SW 1271 (cell line): ENCODE data around the gene USB1.

ENCODE experiments used
- DNase-seq, 2 experiments: peaks; one replicate each; lab custom pipeline; 2025; lab: John Stamatoyannopoulos, UW

Gene USB1

GRCh38 chr16:58000706-58001676, at the start of gene USB1:
Gene USB1 (plus strand): TSS chr16:58001407. CDS start chr16:58001484, 77 bp downstream.
- DNase-seq = peak; percentile 46 to 56

DNA sequence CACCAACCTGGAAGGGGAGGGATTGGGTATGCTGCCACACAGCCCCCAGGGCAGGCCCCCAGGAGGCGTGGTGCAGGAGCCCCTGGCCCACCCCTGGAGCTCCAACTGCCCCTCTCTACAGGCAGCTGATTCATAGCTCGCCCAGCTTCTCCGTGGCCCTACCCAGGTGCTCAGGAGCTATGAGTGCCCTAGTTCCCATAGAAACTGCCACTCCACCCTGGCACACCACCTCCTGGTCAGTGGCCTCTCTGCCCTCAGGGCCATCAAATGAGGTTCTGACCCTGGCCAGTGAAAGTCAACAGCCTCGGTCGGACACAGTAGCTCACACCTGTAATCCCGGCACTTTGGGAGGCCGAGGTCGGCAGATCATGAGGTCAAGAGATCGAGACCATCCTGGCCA, 48.3 kb upstream of the USB1 start:
- no peak for DNase-seq

- DNase-seq = no peak
These were observed 47.4 kb upstream of the USB1 start for GRCh38 chr16:57953857-57954256.

DNA sequence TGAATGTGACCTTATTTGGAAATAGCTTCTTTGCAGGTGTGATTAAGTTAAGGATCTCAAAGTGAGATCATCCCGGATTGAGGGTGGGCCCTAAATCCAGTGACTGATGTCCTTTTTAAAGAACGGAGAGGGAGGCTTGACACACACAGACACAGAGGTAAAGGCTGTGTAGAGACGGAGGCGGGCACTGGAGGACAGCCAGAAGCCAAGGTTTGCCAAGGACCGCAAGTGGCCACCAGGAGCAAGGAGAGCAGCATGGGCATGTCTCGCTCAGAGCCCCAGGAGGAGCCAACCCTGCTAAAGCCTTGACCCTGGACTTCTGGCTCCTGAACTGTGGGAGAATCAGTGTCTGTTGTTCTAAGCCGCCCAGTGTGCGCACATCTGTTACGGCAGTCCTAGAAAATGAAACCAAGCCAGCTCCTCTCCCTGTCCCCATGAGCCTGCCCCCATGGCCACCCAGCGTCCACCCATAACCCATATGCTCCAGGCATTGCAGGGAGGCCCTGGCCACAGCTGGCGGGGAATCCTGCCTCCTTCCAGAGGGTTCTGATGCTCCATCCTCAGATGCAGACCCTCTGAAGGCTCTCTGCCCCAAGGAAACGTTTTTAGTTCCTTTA, 45.5 kb upstream of the USB1 start:
- no peak for DNase-seq

DNA sequence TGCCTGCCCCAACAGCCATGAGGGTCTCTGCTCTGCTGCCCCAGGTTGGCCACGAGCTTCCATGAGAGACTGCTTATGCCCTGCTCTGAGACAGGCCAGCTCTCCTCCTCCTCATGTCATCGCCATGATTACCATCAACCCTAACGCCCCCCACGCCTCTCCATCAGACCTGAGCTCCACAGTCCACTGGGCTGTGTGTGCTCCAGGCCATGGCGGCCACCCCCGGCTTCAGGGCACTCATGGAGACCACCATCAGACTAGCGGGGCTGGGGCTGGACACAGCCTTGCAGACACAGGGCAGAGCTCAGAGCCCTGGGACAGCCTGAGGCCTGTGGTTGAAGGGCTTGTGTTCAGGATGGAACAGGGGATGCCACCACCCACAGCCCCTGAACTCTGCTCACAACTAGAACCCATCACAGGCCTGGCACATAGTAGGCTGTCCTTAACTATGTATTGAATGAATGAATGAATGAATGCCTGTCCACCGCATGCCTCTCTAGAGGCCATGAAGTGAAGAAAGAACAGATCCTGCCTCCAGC, 44.9 kb upstream of the USB1 start:
- no peak for DNase-seq

- DNase-seq = no peak
These were observed 44.1 kb upstream of the USB1 start for GRCh38 chr16:57956924-57957672.

- no peak for DNase-seq
These were observed 43.4 kb upstream of the USB1 start for GRCh38 chr16:57957673-57958392.

- no peak for DNase-seq
These were observed 42.7 kb upstream of the USB1 start for GRCh38 chr16:57958544-57958943.

DNA sequence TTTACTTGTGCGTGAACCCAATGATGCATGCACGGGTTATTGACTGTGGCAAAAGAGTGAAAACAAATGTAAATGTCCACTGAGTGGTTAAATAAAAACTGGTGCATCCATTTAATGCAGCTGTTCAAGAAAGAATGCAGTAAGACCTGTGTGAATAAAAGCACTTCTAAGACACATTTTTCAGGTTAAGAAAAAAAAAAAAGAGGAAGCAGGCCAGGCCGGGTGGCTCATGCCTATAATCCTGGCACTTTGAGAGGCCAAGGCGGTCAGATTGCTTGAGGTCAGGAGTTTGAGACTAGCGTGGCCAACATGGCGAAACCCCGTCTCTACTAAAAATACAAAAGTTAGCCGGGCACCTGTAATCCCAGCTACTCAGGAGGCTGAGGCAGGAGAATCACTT, 42.1 kb upstream of the USB1 start:
- no peak for DNase-seq

- no peak for DNase-seq
These were observed 41.4 kb upstream of the USB1 start for GRCh38 chr16:57959804-57960203.

- DNase-seq = no peak
These were observed 40.9 kb upstream of the USB1 start for GRCh38 chr16:57960310-57960709.

DNA sequence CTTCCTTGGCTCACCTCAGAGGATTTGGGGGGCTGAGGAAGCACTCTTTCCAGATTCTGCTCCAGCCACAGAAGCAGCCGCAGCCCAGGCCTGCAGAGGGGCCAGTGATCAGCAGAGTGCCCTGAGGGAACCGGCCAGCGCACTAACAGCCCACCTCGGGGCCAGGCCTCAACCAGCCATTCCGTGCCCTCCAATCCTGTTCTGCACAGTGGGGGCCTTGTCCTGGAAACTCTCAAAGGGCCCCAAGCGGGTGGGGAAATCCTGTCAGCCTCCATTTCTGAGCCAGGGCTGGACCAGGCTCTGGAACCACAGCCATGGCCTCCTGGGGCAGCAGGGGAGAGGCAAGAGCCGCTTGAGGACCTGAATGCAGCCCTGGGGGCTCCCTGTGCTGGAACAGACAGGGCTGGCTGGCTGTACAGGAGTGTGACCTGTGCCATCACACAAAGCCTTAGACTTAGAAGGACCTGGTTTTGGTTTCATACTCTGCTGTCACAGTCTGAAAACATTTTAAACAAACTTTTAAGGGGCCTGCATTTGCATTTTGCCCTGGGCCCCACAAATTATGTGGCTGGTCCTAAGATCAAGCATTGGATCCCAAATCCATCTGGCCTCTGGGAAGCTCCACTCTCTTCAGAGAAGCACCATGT, 40.3 kb upstream of the USB1 start:
- DNase-seq = no peak

- DNase-seq = no peak
These were observed 39.7 kb upstream of the USB1 start for GRCh38 chr16:57961538-57961937.

DNA sequence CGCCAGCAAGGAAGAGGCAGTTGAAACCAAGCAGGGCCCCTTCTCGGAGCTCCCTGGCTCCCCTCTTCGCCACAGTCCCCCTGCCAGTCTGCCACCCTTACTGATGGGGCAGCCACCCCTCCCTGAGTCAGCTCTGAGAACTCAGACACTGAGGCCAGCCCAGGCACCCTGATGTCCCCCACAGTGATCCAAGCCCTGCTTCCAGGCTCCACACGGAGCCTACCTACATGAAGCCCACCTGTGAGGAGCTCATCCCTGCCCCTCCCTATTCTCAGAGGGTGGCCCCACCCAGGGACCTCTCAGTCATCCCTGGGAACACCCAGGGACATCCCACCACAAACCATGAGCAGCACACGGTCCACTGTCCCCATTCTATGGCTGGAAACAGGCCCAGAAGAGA, 39.2 kb upstream of the USB1 start:
- DNase-seq = no peak

DNA sequence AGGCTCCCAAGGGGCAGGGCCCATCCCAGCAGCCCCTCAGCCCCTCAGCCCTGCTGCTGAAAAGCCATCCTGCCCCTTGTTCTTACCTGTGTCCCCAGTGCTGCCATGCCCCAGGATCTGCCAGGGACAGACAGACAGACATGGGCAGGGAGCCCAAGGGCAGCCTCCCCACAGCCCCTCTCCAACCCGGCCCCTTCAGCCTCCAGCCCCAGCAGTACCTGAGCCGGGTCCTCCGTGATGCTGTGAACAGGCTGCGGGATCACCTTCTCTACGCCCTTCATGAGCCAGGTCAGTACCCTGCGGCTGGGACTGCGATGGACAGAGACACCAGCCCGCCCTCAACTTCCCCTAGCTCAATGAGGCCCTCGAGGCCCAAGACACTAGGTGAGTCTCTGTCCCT, 38.5 kb upstream of the USB1 start:
- DNase-seq = no peak

DNA sequence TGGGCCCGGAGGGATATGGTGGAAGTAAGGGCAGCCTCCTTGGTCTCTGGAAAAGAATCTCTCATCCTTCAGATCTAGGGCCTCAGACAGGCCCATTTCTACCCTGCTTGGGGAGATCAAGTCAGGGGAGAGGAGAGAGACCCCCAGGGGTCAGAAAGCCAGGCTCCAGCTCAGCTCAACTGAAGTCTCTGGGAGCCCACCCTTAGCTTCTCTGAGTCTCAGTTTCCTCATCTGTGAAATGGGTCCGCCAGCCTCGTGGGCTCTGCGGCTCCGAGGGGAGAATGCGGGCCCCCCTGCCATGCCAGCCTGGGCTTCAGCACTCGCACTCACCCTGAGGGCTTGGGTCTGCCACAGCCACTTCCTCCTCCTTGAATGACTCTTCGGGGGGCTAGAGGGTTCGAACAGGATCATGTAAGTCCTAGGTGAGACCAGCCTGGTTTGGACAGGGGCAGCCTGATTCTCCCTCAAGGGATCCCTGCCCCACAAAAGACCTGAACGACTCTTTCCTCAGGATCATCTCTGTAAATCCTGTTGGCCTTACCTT, 37.0 kb upstream of the USB1 start:
- no peak for DNase-seq

- no peak for DNase-seq
These were observed 34.9 kb upstream of the USB1 start for GRCh38 chr16:57966204-57966771.

GRCh38 chr16:57966986-57967385, 34.2 kb upstream of the USB1 start:
- no peak for DNase-seq

DNA sequence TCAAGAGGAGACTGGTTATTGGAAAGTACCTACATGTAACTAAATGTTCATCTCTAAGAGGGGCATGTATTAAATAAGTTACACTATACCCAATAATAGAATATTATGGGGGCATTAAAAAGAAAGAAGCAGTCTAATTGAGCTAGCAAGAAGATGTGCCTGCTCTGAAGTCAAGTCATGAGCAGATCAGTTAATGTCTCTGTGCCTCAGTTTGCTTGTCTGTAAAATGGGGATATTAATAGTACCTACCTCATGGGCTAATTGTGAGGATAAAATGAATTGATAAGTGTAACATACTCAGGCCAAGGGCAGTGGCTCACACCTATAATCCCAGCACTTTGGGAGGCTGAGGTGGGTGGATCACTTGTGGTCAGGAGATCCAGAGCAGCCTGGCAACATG, 33.3 kb upstream of the USB1 start:
- no peak for DNase-seq

DNA sequence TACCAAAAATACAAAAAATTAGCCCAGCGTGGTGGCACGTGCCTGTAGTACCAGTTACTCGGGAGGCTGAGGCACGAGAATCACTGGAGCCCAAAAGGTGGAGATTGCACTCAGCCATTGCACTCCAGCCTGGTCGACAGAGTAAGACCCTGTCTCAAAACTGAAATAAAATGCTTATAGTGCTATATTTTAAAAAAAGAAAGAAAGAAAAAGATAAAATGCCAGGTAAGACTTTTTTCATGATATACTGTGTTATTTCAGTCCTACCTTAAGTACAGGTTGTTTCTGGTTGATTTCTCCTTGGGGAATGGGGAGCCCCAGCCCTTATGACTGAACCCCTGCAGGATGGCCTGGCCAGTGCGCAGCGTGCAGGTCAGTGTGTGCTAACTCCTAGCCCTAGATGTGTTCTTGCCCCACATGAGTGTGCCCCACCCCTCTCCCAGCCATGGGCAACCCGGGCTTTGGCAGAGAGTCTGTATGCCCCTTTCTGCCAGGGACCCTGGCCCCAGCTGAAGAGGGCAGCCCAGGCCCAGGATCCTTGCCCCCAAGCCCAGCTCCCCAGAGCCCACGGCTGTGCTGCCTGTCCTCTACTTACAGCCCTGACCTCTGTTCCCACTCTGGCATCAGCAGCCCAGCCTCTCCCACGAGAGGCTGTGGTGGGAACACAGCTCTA, 31.6 kb upstream of the USB1 start:
- DNase-seq = no peak
